Smooth muscle cell (in vitro differentiated cells): ENCODE measurements around the gene ALKBH5. TPM values are rescaled to one million over a fixed set of nuclear protein-coding genes. Genes with fewer than 3 reads are reported as not detected.

ENCODE experiments used
- DNase-seq: peaks from one replicate; lab custom pipeline; 2025; ENCODE audit not compliant: unreplicated experiment; lab: John Stamatoyannopoulos, UW
- H2AFZ ChIP-seq: fragments of 200-600 bp; sonication (generic); 2 replicates; pipeline ENCODE4 v1.6.0; 2016; ENCODE audit warnings: antibody characterized with exemption, low read depth, mild to moderate bottlenecking
- H3F3A ChIP-seq: fragments of 200-600 bp; sonication (generic); 2 replicates; pipeline ENCODE4 v1.6.0; 2017; ENCODE audit warnings: antibody characterized with exemption, low read depth
- H3K27ac ChIP-seq: fragments of 200-600 bp; sonication (generic); 2 replicates; pipeline ENCODE4 v1.5.1; 2016; ENCODE audit warnings: low read depth, mild to moderate bottlenecking
- H3K27me3 ChIP-seq: fragments of 200-600 bp; sonication (generic); 2 replicates; pipeline ENCODE4 v1.6.1; 2016; ENCODE audit warnings: low read depth, mild to moderate bottlenecking
- H3K36me3 ChIP-seq: fragments of 200-600 bp; sonication (generic); 2 replicates; pipeline ENCODE4 v1.5.1; 2016; ENCODE audit warnings: low read depth
- H3K4me1 ChIP-seq: fragments of 200-600 bp; sonication (generic); 2 replicates; pipeline ENCODE4 v1.5.1; 2016; ENCODE audit warnings: low read depth
- H3K4me2 ChIP-seq: fragments of 200-600 bp; sonication (generic); 2 replicates; pipeline ENCODE4 v1.6.0; 2016; ENCODE audit warnings: mild to moderate bottlenecking
- H3K4me3 ChIP-seq: fragments of 200-600 bp; sonication (generic); 2 replicates; pipeline ENCODE4 v1.5.1; 2016; ENCODE audit warnings: mild to moderate bottlenecking
- H3K79me2 ChIP-seq: fragments of 200-600 bp; sonication (generic); 2 replicates; pipeline ENCODE4 v1.6.0; 2016; ENCODE audit warnings: low read depth, mild to moderate bottlenecking
- H3K9ac ChIP-seq: fragments of 200-600 bp; sonication (generic); 2 replicates; pipeline ENCODE4 v1.6.0; 2016; ENCODE audit warnings: low read depth
- H3K9me3 ChIP-seq: fragments of 200-600 bp; sonication (generic); replicated peaks from 2 replicates; pipeline ENCODE4 v1.5.1; 2016; ENCODE audit warnings: low read depth
- H4K20me1 ChIP-seq: fragments of 200-600 bp; sonication (generic); 2 replicates; pipeline ENCODE4 v1.6.0; 2016; ENCODE audit warnings: low read depth
- WGBS: methylation state at CpG from one replicate; pipeline ENCODE4 v1.1.7; 2016; ENCODE audit warnings: low lambda C conversion rate; 5-methylcytosine and 5-hydroxymethylcytosine counted together
- polyA plus RNA-seq: library from polyadenylated mRNA; unstranded; fragments of >200 nt; fragmentation: Nextera tagmentation; extraction: Ambion mirVana; gene quantifications from 2 replicates; pipeline ENCODE4 v1.2.1, GENCODE V29; 2016
- total RNA-seq: library from RNA; depleted of rRNA; stranded (reverse); fragments of >200 nt; gene quantifications from 2 replicates; pipeline ENCODE4 v1.2.3, GENCODE V29; 2014
- TF ChIP-seq, protein P1 (sequence below): fragments of 200-600 bp; sonication (generic); IDR thresholded peaks from 2 replicates; pipeline ENCODE4 v1.5.1; 2017; ENCODE audit warnings: borderline replicate concordance, mild to moderate bottlenecking, antibody characterized with exemption; ENCODE audit not compliant: insufficient read depth, poor library complexity, severe bottlenecking

ALKBH5 gene
- total and polyA plus RNA-seq, 2 experiments from 2014 or later = 93.1 to 119 TPM

DNA sequence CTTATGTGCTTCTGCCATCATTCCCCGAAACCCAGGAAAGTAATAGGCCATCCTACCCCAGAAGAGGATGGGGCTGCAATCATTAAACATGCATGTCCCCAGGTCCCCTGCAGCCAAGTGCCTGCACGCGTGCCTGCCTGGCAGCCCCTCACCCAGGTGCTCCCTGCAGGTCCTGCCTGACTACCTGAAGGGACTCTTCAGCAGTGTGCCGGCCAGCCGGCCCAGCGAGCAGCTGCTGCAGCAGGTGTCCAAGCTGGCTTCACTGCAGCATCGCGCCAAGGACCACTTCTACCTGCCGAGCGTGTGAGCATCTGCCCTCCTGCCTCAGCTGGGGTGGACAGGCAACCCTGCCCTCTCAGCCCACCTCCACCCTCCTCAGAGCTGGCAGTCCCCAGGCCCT is 16.2 kb upstream of the ALKBH5 start:
- Histone ChIP-seq H3K27me3 (no peaks in the 10 kb centered on the region), H3K9ac (no peak overlapping the region), H3K4me2 (no peak overlapping the region), H3K27ac (no peak overlapping the region), H3K9me3 (no peaks in the 10 kb centered on the region), H3F3A (no peaks in the 10 kb centered on the region), H3K36me3 (no peaks in the 10 kb centered on the region), H3K4me3 (no peak overlapping the region), H4K20me1 (no peaks in the 10 kb centered on the region), H3K4me1 (no peaks in the 10 kb centered on the region), H2AFZ (no peak overlapping the region), H3K79me2 (no peaks in the 10 kb centered on the region)
- WGBS = 92% methylated on average over 10 of the region's 10 CpGs
- no peak for DNase-seq
- TF ChIP-seq, protein P1, sequence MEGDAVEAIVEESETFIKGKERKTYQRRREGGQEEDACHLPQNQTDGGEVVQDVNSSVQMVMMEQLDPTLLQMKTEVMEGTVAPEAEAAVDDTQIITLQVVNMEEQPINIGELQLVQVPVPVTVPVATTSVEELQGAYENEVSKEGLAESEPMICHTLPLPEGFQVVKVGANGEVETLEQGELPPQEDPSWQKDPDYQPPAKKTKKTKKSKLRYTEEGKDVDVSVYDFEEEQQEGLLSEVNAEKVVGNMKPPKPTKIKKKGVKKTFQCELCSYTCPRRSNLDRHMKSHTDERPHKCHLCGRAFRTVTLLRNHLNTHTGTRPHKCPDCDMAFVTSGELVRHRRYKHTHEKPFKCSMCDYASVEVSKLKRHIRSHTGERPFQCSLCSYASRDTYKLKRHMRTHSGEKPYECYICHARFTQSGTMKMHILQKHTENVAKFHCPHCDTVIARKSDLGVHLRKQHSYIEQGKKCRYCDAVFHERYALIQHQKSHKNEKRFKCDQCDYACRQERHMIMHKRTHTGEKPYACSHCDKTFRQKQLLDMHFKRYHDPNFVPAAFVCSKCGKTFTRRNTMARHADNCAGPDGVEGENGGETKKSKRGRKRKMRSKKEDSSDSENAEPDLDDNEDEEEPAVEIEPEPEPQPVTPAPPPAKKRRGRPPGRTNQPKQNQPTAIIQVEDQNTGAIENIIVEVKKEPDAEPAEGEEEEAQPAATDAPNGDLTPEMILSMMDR = no peak

DNA sequence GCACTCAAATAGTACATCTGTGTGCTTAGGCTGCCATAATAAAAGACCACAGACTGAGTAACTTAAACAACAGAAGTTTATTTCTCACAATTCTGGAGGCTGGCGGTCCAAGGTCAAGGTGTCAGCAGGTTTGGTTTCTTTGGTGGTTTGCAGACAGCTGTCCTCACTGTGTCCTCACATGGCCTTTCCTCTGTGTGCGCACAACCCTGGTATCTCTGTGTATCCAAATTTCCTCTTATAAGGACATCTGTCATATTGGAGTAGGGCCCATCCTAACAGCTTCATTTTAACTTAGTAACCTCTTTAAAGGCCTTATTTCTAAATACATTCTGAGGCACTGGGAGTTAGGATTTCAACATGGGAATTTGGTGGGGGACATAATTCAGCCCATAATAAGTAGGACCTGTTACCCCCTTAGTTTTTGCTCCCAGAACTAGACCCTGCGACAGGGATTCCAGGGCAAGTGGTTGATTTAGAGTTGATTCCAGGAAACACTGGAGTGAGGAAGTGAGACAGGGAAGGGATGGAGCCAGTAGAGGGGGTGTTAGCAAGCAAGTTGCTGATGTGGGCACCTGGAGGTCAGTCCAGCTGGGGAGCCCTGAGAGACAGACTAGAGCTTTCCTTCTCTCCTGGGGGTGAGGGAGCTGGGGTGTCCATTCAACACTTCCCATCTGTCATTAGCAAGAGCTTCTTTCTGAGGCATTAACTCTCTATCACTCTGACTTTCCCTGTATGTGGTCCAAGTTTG is 10.9 kb upstream of the ALKBH5 start:
- no peak overlapping the region for H2AFZ ChIP-seq
- H3K4me2 ChIP-seq = no peak overlapping the region
- no peak overlapping the region for H3K27ac ChIP-seq
- H3K79me2 ChIP-seq = no peaks in the 10 kb centered on the region
- WGBS = 92% methylated on average over 3 of the region's 3 CpGs
- no peak for DNase-seq
- no peaks in the 10 kb centered on the region for H3K36me3 ChIP-seq
- H3K9me3 ChIP-seq = no peaks in the 10 kb centered on the region
- no peaks in the 10 kb centered on the region for H3K4me1 ChIP-seq
- no peaks in the 10 kb centered on the region for H3F3A ChIP-seq
- no peaks in the 10 kb centered on the region for H4K20me1 ChIP-seq
- no peak overlapping the region for H3K4me3 ChIP-seq
- no peak overlapping the region for H3K9ac ChIP-seq
- H3K27me3 ChIP-seq = no peaks in the 10 kb centered on the region
- TF ChIP-seq, protein P1 = no peak

DNA sequence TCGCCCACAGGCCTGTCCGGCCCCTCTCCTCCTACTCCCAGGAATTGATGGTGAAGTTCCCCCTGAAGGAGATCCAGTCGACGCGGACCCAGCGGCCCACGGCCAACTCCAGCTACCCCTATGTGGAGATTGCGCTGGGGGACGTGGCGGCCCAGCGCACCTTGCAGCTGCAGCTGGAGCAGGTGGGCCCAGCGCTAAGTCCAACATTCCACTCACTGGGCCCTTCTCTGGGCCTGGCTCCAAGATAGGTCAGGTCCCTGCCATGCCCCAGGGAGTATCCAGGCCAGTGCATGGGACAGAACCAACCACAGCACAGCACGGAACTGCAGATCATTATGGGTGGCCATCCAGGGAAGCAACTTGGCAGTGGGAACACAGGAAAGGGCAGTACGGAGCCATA is 9.9 kb upstream of the ALKBH5 start:
- no peaks in the 10 kb centered on the region for H3K36me3 ChIP-seq
- no peak for DNase-seq
- H3K4me1 ChIP-seq = no peaks in the 10 kb centered on the region
- no peaks in the 10 kb centered on the region for H4K20me1 ChIP-seq
- H3F3A ChIP-seq = no peaks in the 10 kb centered on the region
- no peak overlapping the region for H2AFZ ChIP-seq
- TF ChIP-seq, protein P1 = no peak
- H3K4me3 ChIP-seq = no peak overlapping the region
- no peak overlapping the region for H3K4me2 ChIP-seq
- H3K79me2 ChIP-seq = no peaks in the 10 kb centered on the region
- no peaks in the 10 kb centered on the region for H3K9me3 ChIP-seq
- no peak overlapping the region for H3K9ac ChIP-seq
- no peaks in the 10 kb centered on the region for H3K27me3 ChIP-seq
- 97% methylated on average over 14 of the region's 14 CpGs for WGBS
- H3K27ac ChIP-seq = no peak overlapping the region

DNA sequence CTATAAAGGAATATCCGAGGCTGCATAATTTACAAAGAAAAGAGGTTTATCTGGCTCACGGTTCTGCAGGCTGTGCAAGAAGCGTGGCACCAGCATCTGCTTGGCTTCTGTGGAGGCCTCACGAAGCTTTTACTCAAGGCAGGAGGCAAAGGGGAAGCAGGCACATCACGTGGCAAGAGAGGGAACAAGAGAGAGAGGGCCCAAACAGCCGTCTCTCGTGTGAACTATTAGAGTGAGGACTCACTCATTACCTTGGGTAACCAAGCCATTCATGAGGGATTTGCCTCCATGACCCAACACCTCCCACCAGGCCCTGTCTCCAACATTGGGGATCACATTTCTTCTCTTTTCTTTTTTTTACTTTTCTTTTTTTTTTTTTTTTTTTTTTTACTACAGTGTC is 7.5 kb upstream of the ALKBH5 start:
- Histone ChIP-seq H3F3A (no peaks in the 10 kb centered on the region), H3K9ac (no peak overlapping the region), H4K20me1 (no peaks in the 10 kb centered on the region), H3K4me1 (peaks cover 12% of the 10 kb centered on the region), H2AFZ (no peak overlapping the region), H3K9me3 (no peaks in the 10 kb centered on the region), H3K36me3 (no peaks in the 10 kb centered on the region), H3K27me3 (no peaks in the 10 kb centered on the region), H3K4me2 (no peak overlapping the region), H3K79me2 (no peaks in the 10 kb centered on the region), H3K27ac (no peak overlapping the region), H3K4me3 (no peak overlapping the region)
- 89% methylated on average over 7 of the region's 7 CpGs for WGBS
- DNase-seq = no peak
- TF ChIP-seq, protein P1 = no peak
